ENCODE measurements around the gene CNTN1.

Gene CNTN1

DNA sequence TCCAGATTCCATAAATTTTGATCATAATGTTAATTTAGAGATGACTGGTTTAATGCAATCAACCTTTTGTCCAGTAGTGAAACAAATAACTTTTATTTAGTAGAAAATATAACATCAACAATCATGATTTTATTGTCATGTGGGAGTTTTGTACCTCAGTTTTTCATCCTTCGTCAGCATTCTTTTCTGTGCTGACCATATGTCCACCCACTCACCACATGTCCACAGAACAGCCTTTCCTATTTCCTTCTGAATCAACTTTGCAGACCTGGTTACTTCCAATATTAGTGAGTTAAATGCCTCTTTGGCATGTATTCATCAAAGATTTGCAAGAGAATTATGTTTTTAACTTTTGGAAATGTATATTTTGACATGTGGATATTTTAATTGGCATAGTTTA is 36.8 kb upstream of the CNTN1 start:
- Histone ChIP-seq H3K27me3 (ENCODE audit: insufficient read depth, low read length, poor library complexity) (no peaks in the 10 kb centered on the region), H3K4me2 (ENCODE audit: insufficient read depth, low read length) (no peak overlapping the region), H4K20me1 (ENCODE audit: insufficient read depth, low read length) (no peaks in the 10 kb centered on the region), H3K27ac (ENCODE audit: low read length) (no peak overlapping the region), H2AFZ (ENCODE audit: low read depth, low read length) (no peak overlapping the region), H3K4me1 (ENCODE audit: insufficient read depth, low read length) (no peaks in the 10 kb centered on the region), H3K79me2 (ENCODE audit: insufficient read depth, low read length) (no peaks in the 10 kb centered on the region), H3K9me3 (ENCODE audit: insufficient read depth, low read length, severe bottlenecking) (peaks cover 10% of the 10 kb centered on the region), H3K9ac (ENCODE audit: low read depth, low read length) (no peak overlapping the region), H3K36me3 (ENCODE audit: insufficient read depth, low read length) (no peaks in the 10 kb centered on the region), H3K4me3 (ENCODE audit: low read depth in 1 of 2, low read length in 2 of 2) (no peak overlapping the region)
- DNase-seq = no peak
- TF ChIP-seq, protein P1, sequence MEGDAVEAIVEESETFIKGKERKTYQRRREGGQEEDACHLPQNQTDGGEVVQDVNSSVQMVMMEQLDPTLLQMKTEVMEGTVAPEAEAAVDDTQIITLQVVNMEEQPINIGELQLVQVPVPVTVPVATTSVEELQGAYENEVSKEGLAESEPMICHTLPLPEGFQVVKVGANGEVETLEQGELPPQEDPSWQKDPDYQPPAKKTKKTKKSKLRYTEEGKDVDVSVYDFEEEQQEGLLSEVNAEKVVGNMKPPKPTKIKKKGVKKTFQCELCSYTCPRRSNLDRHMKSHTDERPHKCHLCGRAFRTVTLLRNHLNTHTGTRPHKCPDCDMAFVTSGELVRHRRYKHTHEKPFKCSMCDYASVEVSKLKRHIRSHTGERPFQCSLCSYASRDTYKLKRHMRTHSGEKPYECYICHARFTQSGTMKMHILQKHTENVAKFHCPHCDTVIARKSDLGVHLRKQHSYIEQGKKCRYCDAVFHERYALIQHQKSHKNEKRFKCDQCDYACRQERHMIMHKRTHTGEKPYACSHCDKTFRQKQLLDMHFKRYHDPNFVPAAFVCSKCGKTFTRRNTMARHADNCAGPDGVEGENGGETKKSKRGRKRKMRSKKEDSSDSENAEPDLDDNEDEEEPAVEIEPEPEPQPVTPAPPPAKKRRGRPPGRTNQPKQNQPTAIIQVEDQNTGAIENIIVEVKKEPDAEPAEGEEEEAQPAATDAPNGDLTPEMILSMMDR (IDR thresholded peaks at IDR 0.05; ENCODE audit: borderline replicate concordance, extremely low read depth, low read length, poor library complexity, severe bottlenecking) = no peak
- TF ChIP-seq EZH2 (IDR thresholded peaks at IDR 0.05; ENCODE audit: borderline replicate concordance, low read depth, low read length, severe bottlenecking) = no peak
- ATAC-seq (ENCODE audit: insufficient read depth, low read depth) = no peak

- no peaks in the 10 kb centered on the region for H3K36me3 ChIP-seq (ENCODE audit: insufficient read depth, low read length)
- no peaks in the 10 kb centered on the region for H4K20me1 ChIP-seq (ENCODE audit: insufficient read depth, low read length)
- no peaks in the 10 kb centered on the region for H3K9me3 ChIP-seq (ENCODE audit: insufficient read depth, low read length, severe bottlenecking)
- TF ChIP-seq, protein P1 (IDR thresholded peaks at IDR 0.05; ENCODE audit: borderline replicate concordance, extremely low read depth, low read length, poor library complexity, severe bottlenecking) = no peak
- no peak for TF ChIP-seq EZH2 (IDR thresholded peaks at IDR 0.05; ENCODE audit: borderline replicate concordance, low read depth, low read length, severe bottlenecking)
- no peak overlapping the region for H3K4me2 ChIP-seq (ENCODE audit: insufficient read depth, low read length)
- no peaks in the 10 kb centered on the region for H3K4me1 ChIP-seq (ENCODE audit: insufficient read depth, low read length)
- H3K79me2 ChIP-seq (ENCODE audit: insufficient read depth, low read length) = no peaks in the 10 kb centered on the region
- H3K27ac ChIP-seq (ENCODE audit: low read length) = no peak overlapping the region
- H3K9ac ChIP-seq (ENCODE audit: low read depth, low read length) = no peak overlapping the region
- no peak overlapping the region for H2AFZ ChIP-seq (ENCODE audit: low read depth, low read length)
- no peaks in the 10 kb centered on the region for H3K27me3 ChIP-seq (ENCODE audit: insufficient read depth, low read length, poor library complexity)
- DNase-seq = no peak
- H3K4me3 ChIP-seq (ENCODE audit: low read depth in 1 of 2, low read length in 2 of 2) = no peak overlapping the region
- ATAC-seq (ENCODE audit: insufficient read depth, low read depth) = no peak
These were observed 29.9 kb upstream of the CNTN1 start for GRCh38 chr12:40662366-40662765.

DNA sequence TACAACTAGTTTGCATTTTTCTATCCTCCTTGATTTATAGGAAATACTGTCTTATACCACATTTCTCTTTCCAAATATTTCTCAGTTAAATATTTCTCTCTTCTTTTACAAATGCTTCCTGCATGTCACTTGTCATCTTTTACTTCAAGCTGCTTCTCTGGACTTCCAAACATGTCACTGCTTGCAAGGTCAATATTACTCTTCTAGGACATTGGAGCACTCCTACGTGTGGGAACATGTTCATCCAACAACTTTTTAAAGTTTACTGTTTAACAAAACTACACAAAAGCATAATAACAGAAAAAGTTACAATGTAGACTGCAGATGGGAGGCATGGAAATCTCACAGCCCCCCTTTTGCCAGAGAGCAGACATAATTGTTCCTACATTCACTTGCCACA is 28.5 kb upstream of the CNTN1 start:
- Histone ChIP-seq H3K79me2 (ENCODE audit: insufficient read depth, low read length) (no peaks in the 10 kb centered on the region), H3K27me3 (ENCODE audit: insufficient read depth, low read length, poor library complexity) (no peaks in the 10 kb centered on the region), H3K27ac (ENCODE audit: low read length) (no peak overlapping the region), H3K36me3 (ENCODE audit: insufficient read depth, low read length) (no peaks in the 10 kb centered on the region), H3K9ac (ENCODE audit: low read depth, low read length) (no peak overlapping the region), H3K4me2 (ENCODE audit: insufficient read depth, low read length) (no peak overlapping the region), H3K4me3 (ENCODE audit: low read depth in 1 of 2, low read length in 2 of 2) (no peak overlapping the region), H3K4me1 (ENCODE audit: insufficient read depth, low read length) (no peaks in the 10 kb centered on the region), H4K20me1 (ENCODE audit: insufficient read depth, low read length) (no peaks in the 10 kb centered on the region), H3K9me3 (ENCODE audit: insufficient read depth, low read length, severe bottlenecking) (no peaks in the 10 kb centered on the region), H2AFZ (ENCODE audit: low read depth, low read length) (no peak overlapping the region)
- ATAC-seq (ENCODE audit: insufficient read depth, low read depth) (no peak), DNase-seq (no peak)
- no peak for TF ChIP-seq EZH2 (IDR thresholded peaks at IDR 0.05; ENCODE audit: borderline replicate concordance, low read depth, low read length, severe bottlenecking)
- TF ChIP-seq, protein P1 (IDR thresholded peaks at IDR 0.05; ENCODE audit: borderline replicate concordance, extremely low read depth, low read length, poor library complexity, severe bottlenecking) = no peak

DNA sequence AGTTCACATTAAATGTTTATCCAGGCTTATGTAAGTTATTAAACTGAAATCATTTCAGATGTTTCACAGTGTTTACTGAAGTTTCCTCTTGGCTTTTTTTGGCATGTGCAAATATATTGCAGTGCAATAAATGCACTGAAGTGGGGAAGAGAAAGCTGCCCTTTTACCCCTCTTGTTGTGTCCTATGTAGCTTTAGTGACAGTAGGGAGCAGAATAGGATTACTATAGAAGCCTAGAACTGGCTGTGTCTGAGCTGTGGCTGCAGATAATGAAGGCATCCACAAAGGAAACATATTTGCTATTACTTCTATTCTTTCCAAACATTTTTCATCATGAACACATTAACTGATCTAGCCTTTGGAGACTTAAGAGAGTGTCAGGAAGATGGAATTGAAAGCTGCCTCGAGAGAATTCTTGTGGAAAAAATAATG is 24.1 kb upstream of the CNTN1 start:
- TF ChIP-seq, protein P1 (IDR thresholded peaks at IDR 0.05; ENCODE audit: borderline replicate concordance, extremely low read depth, low read length, poor library complexity, severe bottlenecking) = no peak
- TF ChIP-seq EZH2 (IDR thresholded peaks at IDR 0.05; ENCODE audit: borderline replicate concordance, low read depth, low read length, severe bottlenecking) = no peak
- Histone ChIP-seq H3K4me3 (ENCODE audit: low read depth in 1 of 2, low read length in 2 of 2) (no peak overlapping the region), H4K20me1 (ENCODE audit: insufficient read depth, low read length) (no peaks in the 10 kb centered on the region), H3K27me3 (ENCODE audit: insufficient read depth, low read length, poor library complexity) (no peaks in the 10 kb centered on the region), H3K79me2 (ENCODE audit: insufficient read depth, low read length) (no peaks in the 10 kb centered on the region), H2AFZ (ENCODE audit: low read depth, low read length) (no peak overlapping the region), H3K9ac (ENCODE audit: low read depth, low read length) (no peak overlapping the region), H3K4me2 (ENCODE audit: insufficient read depth, low read length) (no peak overlapping the region), H3K36me3 (ENCODE audit: insufficient read depth, low read length) (no peaks in the 10 kb centered on the region), H3K27ac (ENCODE audit: low read length) (no peak overlapping the region), H3K9me3 (ENCODE audit: insufficient read depth, low read length, severe bottlenecking) (no peaks in the 10 kb centered on the region), H3K4me1 (ENCODE audit: insufficient read depth, low read length) (no peaks in the 10 kb centered on the region)
- ATAC-seq (ENCODE audit: insufficient read depth, low read depth) (no peak), DNase-seq (no peak)

Measured in DND-41 (cell line).